HG02973 (cell line): ENCODE results near the gene PLCB4.

Experiments
- ATAC-seq: cut with Tn5 transposase; IDR thresholded peaks from one replicate; pipeline ENCODE4 v1.9.1; 2021; ENCODE audit warnings: moderate library complexity; ENCODE audit not compliant: unreplicated experiment

The PLCB4 gene

DNA sequence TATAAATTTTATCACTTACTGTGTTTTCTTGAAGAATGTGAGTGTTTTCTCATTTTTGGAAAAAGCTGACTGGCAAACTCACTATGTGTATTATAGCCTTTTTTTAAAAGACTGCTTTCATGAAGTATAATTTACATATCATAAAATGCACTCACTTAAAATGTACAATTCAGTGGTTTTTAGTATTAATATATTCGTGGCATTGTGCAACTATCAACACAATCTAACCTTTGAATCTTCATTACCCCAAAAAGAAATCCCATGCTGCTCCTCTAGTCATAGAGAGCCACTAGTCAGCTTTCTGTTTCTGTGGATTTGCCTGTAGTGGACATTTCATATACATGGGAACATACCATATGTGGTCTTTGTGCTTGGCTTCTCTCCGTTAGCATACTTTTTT is 143.8 kb downstream of the PLCB4 start:
- ATAC-seq = no peak

DNA sequence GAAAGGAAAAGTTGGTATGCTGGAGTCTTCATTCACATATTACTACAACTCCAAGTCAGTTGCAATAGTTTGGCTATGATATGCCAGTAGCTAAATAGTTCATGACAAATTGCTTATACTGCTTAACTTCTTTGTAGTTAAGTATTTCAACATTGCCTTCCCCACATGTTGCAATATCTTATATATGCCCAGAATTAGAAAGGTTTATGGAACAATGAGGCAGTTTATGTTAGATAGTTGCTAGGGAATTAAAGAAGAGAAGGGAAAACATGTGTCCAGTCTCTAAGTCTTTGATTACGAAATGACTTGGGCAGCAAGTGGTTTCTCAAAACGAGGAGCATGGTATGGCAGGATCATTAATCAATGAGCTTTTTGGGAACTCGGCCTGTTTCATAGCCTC is 145.8 kb downstream of the PLCB4 start:
- no peak for ATAC-seq

DNA sequence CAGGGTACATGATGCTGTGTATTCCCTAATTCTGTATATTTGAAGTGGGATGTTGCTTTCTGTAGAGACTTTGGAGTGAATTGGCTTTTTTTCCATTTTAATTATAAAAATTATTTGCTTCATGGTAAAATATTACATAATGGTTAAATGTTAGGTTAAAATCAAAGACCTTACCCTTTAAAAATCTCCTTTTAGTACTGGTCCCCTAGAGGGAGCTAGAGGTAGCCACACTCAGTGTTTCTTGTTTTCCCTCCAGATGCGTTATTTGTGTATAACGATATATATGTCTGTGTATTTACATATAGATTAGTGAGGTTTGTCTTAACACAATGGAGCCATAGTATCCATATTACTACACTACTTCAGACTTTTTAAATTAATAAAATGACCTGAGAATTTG is 146.7 kb downstream of the PLCB4 start:
- ATAC-seq = no peak

DNA sequence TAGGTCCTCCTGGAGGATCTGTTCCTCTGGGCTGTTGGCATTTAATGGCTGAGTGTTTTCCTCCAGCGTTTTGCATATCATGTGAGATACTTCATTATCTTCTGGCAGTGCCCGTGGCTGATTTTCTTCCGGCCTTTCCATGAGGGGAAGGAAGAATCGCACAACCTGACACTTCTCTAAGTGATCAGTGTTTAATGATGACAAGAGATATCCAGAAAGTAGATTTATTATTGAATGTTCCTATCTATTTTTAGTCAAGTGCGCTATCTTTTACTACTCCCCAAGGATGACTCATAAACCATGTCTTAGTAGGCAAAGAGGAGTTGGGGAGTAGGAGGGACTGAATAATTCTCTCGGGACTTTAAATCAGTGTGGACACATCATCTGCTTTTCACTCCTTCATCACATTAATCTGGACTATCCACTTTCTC is 149.7 kb downstream of the PLCB4 start:
- ATAC-seq = no peak

DNA sequence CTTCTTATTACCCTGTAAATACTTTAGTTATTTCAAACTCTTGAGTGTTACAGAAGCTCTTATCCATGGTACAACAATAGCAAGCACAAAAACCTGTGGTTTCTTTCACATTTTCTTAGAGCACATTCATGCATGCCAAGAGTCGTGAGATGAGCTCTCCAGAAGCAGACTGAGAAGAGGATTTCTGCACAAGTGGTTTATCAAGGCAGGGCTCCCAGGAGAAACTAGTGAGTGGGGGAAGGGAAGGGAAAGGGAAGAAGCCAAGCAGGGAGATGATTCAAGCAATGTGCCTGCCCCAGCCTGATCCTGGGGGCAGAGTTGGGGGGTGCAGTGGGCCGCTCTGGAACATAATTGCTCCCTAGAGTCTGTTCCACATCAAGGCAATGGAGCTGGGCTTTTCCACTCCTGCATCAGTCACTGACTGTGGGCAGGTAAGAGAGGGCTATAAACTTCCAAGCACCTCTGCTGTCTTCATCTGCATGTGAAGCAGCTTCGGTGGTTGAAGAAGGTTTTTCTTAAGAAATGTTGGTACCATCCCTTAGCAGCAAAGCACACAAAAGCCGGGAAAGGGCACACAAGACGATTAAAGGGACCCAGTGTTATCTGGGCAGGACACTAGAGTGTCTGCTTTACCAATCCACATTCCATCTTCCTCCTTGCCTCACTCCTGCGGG is 152.1 kb downstream of the PLCB4 start:
- ATAC-seq = no peak

DNA sequence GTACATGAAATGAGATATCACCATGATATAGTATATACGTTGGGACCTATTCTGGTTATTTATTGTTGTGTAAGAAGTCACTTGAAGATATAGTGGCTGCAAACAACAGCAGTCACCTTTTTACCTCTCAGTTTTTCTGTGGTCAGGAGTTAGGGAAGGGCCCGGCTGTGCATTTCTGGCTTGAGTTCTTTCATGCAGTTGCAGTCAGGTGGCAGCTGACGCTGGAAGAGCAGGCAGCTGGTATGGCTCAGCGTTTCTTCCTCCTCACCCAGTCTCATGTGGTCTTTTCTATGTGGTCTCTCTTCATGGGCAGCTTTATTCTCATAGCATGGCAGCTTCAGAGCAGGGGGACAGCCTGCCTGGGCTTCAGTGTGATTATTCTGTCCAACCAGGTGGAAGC is 154.4 kb downstream of the PLCB4 start:
- no peak for ATAC-seq

DNA sequence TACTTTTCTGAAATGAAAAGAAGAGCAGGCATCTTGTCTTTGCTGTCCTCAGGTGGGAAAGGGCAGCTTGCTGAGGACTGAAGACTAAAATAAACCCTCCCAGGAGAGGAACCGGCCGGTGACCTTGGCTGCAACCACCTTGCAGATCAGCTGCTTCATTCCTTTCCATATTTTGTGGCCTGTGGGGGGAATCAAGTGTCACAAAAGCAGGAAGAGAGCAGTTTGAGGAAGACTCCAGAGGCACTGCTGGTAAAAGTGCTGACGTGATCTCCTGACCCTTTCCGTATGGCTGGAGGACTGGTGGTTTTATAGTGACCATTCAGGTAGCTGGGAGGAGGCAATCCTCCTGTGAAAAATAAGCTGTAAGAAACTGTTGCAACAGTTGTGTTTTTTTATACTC is 157.0 kb downstream of the PLCB4 start:
- no peak for ATAC-seq

DNA sequence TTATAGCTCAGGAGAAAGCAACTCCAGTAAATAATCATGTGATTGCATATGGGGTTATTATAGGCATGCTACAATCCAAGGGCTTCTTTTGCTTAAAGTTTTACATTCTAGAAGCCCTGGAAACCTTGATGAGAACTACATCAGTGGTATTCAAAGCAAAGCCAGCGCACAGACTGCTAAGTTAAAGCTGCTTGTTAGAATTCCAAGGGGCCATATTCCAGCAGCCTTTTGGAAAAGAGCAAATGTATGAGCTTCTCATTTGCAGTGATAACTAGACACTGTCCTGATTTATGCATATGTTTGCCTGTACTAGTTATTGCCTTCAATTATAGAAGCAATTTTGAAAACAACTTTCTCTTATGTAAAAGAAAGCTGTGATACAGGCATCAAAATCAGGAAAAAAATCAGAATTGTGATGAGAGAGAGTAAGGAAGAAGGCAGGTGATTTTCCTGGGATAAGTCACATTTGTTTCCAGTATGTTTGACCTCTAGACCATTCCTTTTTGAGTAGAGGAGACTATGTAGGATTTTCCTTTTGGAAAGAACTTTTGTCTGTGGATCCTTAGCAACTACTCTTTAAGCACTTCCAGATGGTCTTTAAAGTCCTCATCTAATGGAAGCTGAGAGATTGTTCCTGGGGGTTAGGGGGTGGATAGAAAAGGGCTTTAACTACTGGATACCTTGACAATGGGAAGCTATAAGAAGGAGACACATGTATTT is 159.2 kb downstream of the PLCB4 start:
- ATAC-seq = no peak

DNA sequence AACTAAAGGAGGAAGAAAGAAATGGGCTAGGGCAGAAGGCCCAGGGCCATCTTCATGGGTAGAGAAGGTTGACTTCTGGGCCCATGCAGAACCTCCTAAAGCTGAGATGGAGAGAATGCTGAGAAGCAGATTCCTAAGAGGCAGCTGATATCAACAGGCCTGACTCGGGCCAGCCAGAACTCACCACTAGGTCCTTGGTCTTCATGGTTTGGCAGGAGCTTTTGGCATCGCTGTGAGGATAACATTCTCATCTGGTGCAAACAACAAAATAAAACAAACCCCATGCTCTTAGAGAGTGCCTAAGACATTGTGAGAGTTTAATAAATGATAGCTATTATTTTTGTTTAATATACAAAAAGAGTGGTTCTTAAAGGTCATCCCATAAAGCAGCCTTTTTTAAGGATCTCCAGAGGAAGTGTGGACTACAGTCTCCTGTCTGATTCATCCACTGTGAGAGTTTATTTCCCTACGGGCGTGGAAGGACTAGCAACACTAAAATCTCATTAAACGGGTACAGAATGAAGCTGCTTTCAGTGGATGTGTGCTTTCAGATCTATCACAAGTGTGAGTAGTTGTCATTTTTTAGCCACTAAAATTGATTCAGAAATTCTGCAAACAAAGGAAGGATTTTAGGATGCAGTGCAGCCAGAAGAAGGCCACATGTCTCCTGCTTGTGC is 160.0 kb downstream of the PLCB4 start:
- no peak for ATAC-seq

DNA sequence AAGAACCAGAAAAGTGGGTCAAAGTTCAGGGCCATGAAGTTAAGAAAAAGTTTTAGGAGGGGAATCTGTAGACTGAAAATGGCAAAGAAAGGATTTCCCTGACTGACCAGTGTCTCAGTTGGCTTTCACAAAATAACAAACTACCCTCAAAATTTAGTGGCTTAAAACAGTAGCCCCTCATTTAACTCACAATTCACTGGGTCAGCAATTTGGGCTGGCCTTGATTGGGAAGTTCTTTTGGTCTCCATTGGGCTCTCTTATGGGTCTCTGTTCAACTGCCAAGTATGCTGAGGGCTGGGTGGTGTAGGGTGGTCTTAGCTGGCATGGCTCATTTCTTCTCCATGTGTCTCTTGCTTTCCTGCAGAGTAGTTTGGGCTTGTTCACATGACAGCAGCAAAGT is 161.5 kb downstream of the PLCB4 start:
- ATAC-seq = no peak

DNA sequence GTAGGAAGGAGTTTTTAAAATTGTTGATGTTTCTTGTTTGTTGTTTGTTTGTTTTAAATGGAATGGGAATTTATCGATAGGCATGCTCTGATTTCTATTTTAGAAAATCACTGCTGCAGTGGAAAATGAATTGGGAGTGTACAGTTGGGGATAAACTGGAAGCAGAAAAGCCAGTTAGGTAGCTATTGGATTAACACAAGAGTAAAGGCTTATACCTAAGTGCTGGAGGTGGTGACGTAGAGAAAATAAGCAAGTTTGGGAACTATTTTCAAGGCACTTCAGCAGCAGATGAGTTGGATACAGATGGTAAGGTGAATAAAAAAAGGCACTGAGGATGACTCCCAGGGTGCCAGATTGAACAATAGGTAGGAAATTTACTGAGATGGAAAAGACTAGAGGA is 164.9 kb downstream of the PLCB4 start:
- no peak for ATAC-seq

DNA sequence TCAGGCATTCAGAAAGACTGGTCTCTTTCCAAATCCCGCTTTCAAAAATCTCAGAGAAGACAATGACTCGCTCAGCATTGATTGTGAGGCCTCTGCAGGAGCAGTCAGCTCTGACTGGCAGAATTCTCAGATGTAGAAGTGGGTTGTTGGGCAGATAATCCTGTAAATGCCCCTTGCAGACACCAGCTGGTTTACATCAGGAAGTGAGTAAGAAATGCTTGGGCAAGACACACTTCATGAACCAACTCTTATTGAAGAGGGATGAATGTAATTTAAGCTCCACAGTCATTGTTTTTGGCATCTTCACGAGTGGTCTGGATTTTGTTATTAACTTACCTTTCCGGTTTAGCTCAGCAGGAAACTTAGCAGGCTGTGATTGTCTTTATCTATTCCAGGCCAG is 166.6 kb downstream of the PLCB4 start:
- no peak for ATAC-seq

DNA sequence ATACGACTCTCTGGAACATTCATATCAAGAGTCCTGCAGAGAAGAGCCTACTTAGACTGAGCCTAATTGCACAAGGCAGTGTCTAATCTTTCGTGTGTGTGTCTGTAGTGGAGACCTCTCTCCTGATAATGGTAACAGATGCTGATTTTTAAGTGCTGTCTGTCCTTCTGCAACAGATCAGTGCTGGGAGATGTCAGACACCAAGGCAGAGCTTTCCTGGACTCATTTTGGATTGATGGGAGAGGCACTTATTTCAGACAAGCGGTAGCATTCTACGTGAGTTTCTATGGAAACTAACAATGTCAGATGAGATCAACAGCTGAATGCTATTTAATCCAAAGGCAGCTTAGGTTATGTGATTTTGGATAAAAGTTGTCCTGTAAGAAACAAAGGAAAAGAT is 167.6 kb downstream of the PLCB4 start:
- ATAC-seq = no peak

DNA sequence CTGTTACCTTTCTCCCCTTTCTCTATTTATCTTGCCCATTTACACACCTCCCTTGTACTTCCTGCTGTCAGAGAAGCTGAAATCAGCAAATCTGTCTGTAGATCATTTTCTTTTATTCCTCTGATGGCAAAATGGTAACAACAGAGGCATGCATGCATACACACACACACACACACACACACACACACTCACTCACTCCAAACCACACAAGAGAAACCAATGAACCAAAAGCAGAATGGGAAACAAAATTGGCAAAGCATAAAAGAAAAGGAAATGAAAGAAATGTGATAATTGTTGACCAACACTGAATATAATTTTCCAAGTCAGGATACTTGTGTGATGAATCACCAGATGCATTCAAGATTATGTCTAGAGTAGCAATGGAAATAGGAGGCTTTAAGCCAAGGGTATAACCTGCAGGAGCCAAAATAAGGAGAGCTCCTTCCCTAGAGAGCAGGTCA is 172.4 kb downstream of the PLCB4 start:
- no peak for ATAC-seq

DNA sequence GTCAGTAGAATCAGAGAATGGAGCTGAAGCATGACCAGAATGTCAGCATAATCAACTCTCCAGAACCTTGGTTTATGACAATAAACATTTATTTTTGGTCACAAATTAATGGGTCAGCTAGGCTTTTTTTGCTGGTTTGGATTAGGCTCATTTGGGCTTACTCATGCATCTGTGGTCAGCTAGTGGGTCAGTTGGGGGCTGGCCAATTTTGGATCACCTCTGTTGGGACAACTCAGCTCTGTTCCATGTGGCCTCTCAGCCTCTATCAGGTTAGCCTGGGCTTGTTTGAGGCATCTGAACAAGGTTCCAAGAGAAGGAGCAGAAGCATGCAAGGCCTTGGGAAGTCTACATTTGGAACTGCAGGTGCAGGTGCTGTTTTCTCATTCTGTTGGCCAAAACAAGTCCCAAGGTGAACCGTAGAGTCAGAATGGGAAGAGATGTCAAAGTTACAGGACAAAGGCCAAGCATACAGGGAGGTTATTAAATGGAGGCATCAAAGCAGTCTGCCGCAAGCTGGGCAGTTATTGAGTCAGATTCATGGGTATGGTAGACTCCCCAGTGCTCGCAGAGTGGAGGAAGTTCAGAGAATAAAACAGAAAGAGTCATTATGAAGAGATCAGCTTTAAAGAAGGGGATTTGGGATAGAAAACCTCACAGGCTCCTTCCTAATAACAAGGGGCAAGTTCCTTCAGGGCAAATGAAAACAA is 173.0 kb downstream of the PLCB4 start:
- ATAC-seq = no peak

DNA sequence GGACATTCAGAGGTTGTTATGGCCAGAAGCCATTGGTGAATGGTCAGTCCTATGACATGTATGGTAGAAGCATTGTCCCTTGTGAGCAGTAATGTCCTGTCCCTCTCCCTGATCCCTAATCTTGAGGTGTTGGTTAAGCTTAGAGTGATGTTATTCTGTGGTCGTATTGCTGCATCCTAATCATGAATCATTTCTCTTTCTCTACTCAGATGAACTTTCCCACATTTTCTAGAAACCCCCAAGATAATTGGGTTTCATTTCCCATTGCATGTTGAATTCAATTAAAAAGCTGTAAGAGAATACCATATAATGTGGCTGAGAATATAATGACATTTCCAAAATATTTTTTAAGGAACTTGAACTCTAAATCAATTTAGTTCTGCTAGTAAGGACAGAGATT is 175.1 kb downstream of the PLCB4 start:
- ATAC-seq = no peak

DNA sequence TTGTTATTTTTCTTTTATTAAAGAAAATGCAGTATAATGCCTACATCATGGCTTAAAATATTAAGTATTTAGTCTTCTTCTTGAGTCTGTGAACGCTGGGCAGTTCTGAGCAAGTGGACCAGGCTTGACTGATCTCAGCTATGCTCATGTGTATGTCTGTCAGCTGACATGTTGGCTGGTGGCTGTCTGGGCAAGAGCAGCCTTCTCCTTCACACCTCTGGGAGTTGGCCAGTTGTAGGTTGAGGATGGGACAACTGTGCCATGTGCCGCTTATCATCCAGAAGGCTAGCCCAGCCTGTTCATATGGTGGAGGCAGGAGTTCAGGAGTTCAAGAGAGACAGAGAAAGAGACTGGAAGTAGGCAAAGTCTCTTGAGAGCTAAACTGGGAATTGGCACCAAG is 175.9 kb downstream of the PLCB4 start:
- ATAC-seq = no peak

DNA sequence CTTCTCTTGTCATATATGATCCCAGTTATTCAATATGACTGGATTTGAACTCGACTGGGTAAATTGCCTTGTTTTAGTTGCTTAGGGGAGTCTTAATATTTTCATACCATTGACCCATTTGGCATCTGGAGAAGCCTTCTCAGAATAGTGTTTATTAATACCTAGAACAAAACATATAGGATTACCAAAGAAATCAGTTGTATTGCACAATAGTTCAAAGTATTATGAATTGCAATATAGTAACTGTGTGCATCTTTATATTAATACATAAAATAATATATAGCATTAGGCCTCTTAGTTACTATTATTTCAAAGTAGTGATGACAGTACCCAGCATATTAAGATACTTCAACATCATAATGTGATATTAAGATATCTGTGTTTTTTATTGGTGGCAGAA is 177.8 kb downstream of the PLCB4 start:
- no peak for ATAC-seq

DNA sequence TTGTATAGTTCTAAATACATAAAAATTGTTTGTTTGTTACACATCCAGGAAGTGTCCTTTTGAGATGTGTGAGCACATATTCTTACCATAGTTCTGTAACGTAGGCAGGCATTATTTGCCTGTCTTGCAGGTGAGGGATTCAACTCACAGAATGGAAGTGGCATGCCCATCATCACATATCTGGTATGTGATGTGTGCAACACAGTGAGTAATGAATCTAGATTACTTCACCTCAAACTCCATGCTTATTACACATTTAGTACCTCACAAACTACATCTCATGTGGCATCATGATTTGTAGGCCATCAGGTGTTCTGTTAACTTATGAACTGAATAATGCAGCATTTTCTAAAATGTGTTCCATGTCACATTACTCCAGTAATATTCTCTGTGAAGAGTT is 181.6 kb downstream of the PLCB4 start:
- ATAC-seq = no peak

DNA sequence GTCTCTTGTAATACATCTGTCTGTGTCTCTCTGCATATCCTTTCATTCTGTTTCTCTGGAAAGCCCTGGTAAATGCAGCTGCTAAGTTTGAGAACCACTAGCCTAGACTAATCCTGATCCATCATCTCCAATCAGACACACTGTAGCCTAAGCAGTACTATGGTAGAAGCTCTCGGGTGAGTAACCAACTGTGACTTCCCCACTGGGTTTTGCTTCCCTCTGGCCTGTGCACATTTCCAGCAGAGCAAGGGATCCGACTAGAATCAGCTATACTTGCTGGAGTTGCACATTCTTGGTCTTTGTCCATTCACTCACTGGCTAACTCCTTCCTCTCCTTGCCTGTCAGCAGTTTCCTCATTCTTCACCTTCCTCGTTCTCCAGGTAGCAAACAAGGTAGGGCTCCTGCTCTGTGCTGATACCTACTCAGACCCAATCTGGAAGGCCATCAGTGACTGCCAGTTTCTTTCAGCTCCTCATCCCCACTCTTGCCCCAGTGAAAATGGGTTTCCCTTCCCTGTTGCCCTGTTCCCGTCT is 184.2 kb downstream of the PLCB4 start:
- ATAC-seq = no peak

DNA sequence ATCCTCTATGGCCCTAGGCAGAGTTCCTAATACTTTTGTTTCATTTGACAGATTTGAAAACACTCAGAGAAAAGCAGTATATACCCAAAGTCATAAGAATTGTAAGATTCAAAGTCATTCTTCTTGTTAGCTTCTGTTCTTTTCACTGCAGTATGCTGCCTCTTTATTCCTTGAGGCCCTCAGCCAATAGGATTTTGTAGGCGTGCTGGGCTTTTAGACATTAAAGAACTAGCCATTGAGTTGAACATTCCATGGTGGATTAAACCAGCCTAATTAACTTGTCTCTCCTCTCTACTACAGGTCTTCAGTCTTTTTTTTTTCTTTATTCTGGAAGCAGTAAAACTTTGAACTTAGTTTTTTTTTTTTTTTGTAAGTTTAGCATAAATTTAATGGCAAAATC is 186.3 kb downstream of the PLCB4 start:
- no peak for ATAC-seq
